Ascending aorta (tissue), 2 donors: ENCODE measurements around the gene UBE3B. TPM values are rescaled to one million over a fixed set of nuclear protein-coding genes. Genes with fewer than 3 reads are reported as not detected.

Experiments
- DNase-seq, 2 donors: peaks; one replicate each; pipeline ENCODE4 v3.0.0-alpha.2; 2019; ENCODE audit warnings: low spot score in 2 of 2
- H3K27ac ChIP-seq, 2 donors: fragments of 200-600 bp; sonication (generic); one replicate each; pipeline ENCODE4 v1.5.1; 2016 to 2017; ENCODE audit warnings: mild to moderate bottlenecking in 1 of 2
- H3K27me3 ChIP-seq: fragments of 200-600 bp; sonication (generic); one replicate; pipeline ENCODE4 v1.5.1; 2017
- H3K36me3 ChIP-seq, 2 donors: fragments of 200-600 bp; sonication (generic); one replicate each; pipeline ENCODE4 v1.5.1; 2016
- H3K4me1 ChIP-seq, 2 donors: fragments of 200-600 bp; sonication (generic); one replicate each; pipeline ENCODE4 v1.5.1; 2016 to 2017; ENCODE audit warnings: mild to moderate bottlenecking in 1 of 2
- H3K4me3 ChIP-seq, 2 donors: fragments of 200-600 bp; sonication (generic); one replicate each; pipeline ENCODE4 v1.5.1; 2016 to 2017; ENCODE audit warnings: mild to moderate bottlenecking in 1 of 2
- H3K9me3 ChIP-seq, 2 donors: fragments of 200-600 bp; sonication (generic); one replicate each; pipeline ENCODE4 v1.5.1; 2016
- intact Hi-C: fragments of 100-400 bp; cut with DNase I; formaldehyde crosslinking; loops from one replicate; pipeline ENCODE4 v1.15.1; 2023
- total RNA-seq: library from RNA; depleted of rRNA; stranded (reverse); fragments of >200 nt; gene quantifications from one replicate; pipeline ENCODE4 v1.1.0, GENCODE V29; 2016
- TF ChIP-seq, protein P1 (sequence below), 3 experiments: fragments of 200-600 bp in 2 of 3; fragments of 450-650 bp in 1 of 3; sonication (generic) in 2 of 3; IDR thresholded peaks; one replicate each; pipeline ENCODE4 v1.5.1; 2016 to 2019; ENCODE audit warnings: antibody characterized with exemption in 3 of 3, mild to moderate bottlenecking in 1 of 3, moderate library complexity in 1 of 3

Gene UBE3B
- total RNA-seq, 1 donor from 2014 or later: 19.1 TPM

GRCh38 chr12:109481863-109482262, 4.4 kb downstream of the UBE3B start:
- TF ChIP-seq, protein P1, sequence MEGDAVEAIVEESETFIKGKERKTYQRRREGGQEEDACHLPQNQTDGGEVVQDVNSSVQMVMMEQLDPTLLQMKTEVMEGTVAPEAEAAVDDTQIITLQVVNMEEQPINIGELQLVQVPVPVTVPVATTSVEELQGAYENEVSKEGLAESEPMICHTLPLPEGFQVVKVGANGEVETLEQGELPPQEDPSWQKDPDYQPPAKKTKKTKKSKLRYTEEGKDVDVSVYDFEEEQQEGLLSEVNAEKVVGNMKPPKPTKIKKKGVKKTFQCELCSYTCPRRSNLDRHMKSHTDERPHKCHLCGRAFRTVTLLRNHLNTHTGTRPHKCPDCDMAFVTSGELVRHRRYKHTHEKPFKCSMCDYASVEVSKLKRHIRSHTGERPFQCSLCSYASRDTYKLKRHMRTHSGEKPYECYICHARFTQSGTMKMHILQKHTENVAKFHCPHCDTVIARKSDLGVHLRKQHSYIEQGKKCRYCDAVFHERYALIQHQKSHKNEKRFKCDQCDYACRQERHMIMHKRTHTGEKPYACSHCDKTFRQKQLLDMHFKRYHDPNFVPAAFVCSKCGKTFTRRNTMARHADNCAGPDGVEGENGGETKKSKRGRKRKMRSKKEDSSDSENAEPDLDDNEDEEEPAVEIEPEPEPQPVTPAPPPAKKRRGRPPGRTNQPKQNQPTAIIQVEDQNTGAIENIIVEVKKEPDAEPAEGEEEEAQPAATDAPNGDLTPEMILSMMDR (IDR thresholded peaks at IDR 0.05): no peak
- H3K4me3 ChIP-seq: no peak overlapping the region
- no peak overlapping the region for H3K27ac ChIP-seq
- intact Hi-C loops: no loop called here
- no peaks in the 10 kb centered on the region for H3K27me3 ChIP-seq
- no peaks in the 10 kb centered on the region for H3K9me3 ChIP-seq
- peaks cover 38 to 43% of the 10 kb centered on the region in 2 donors for H3K36me3 ChIP-seq
- no peak for DNase-seq
- peaks cover 7 to 11% of the 10 kb centered on the region in 2 donors for H3K4me1 ChIP-seq

GRCh38 chr12:109482491-109482890, 5.1 kb downstream of the UBE3B start:
- Histone ChIP-seq H3K27me3 (no peaks in the 10 kb centered on the region), H3K36me3 (peaks cover 44 to 49% of the 10 kb centered on the region in 2 donors), H3K4me1 (peaks cover 7 to 11% of the 10 kb centered on the region in 2 donors), H3K27ac (no peak overlapping the region), H3K9me3 (no peaks in the 10 kb centered on the region), H3K4me3 (no peak overlapping the region)
- intact Hi-C loops: no loop called here
- TF ChIP-seq, protein P1 (IDR thresholded peaks at IDR 0.05): no peak
- DNase-seq: no peak

GRCh38 chr12:109482894-109483293, 5.5 kb downstream of the UBE3B start:
- Histone ChIP-seq H3K4me1 (peaks cover 7 to 11% of the 10 kb centered on the region in 2 donors), H3K27me3 (no peaks in the 10 kb centered on the region), H3K9me3 (no peaks in the 10 kb centered on the region), H3K36me3 (peaks cover 48 to 53% of the 10 kb centered on the region in 2 donors), H3K4me3 (no peak overlapping the region), H3K27ac (no peak overlapping the region)
- TF ChIP-seq, protein P1 (IDR thresholded peaks at IDR 0.05): no peak
- no peak for DNase-seq
- intact Hi-C loops: no loop called here

DNA sequence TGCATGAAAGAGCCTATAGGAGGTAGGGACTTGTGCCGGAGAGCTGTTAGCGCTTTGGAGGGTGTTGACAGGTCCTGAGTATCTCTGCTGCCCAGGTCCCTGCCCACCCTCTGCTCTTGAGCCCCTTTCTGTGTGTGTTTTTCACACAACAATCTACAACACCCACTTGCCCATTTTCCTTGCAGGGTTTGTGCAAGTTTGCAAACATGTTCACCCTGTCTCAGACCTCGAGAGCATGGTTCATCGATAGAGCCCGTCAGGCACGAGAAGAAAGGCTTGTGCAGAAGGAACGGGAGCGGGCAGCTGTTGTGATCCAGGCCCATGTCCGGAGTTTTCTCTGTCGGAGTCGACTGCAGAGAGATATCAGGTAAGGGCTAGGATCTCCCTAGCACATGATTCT, 5.9 kb downstream of the UBE3B start:
- intact Hi-C loops: no loop called here
- peaks cover 2 to 7% of the 10 kb centered on the region in 2 donors for H3K4me1 ChIP-seq
- H3K4me3 ChIP-seq: no peak overlapping the region
- H3K36me3 ChIP-seq: peaks cover 53 to 58% of the 10 kb centered on the region in 2 donors
- H3K27ac ChIP-seq: no peak overlapping the region
- H3K9me3 ChIP-seq: no peaks in the 10 kb centered on the region
- no peak for DNase-seq
- TF ChIP-seq, protein P1 (IDR thresholded peaks at IDR 0.05): no peak
- H3K27me3 ChIP-seq: no peaks in the 10 kb centered on the region

GRCh38 chr12:109485201-109485600, 7.8 kb downstream of the UBE3B start:
- intact Hi-C loops: no loop called here
- TF ChIP-seq, protein P1 (IDR thresholded peaks at IDR 0.05): no peak

More at GRCh38 chr12:109485201-109485600, 7.8 kb downstream of the UBE3B start:
- H3K4me1 ChIP-seq: no peaks in the 10 kb centered on the region
- H3K36me3 ChIP-seq: peaks cover 68 to 76% of the 10 kb centered on the region in 2 donors
- no peak overlapping the region for H3K4me3 ChIP-seq
- no peak for DNase-seq
- no peaks in the 10 kb centered on the region for H3K27me3 ChIP-seq
- no peak overlapping the region for H3K27ac ChIP-seq
- H3K9me3 ChIP-seq: no peaks in the 10 kb centered on the region
